Fibroblast of lung (primary cell): ENCODE data around the gene ARID1B. TPM values are rescaled to one million over a fixed set of nuclear protein-coding genes. Genes with fewer than 3 reads are reported as not detected.

Source experiments
- DNase-seq, 2 donors: peaks; one replicate each; pipeline versions ENCODE4 v3.0.0 to v3.0.0-alpha.2; 2010; ENCODE audit warnings: low read depth in 2 of 2
- H2AFZ ChIP-seq: 2 replicates; pipeline ENCODE4 v1.5.1; 2012; ENCODE audit warnings: low read length, control low read depth, inconsistent platforms
- H3K27ac ChIP-seq: 2 replicates; pipeline ENCODE4 v1.5.1; 2011; ENCODE audit warnings: low read length, control low read depth; ENCODE audit not compliant: insufficient read depth
- H3K27me3 ChIP-seq: 2 replicates; pipeline ENCODE4 v1.5.1; 2011; ENCODE audit warnings: mild to moderate bottlenecking, low read length; ENCODE audit not compliant: control insufficient read depth, insufficient read depth
- H3K36me3 ChIP-seq: 2 replicates; pipeline ENCODE4 v1.5.1; 2011; ENCODE audit warnings: low read length; ENCODE audit not compliant: control insufficient read depth, insufficient read depth
- H3K4me1 ChIP-seq: 2 replicates; pipeline ENCODE4 v1.5.1; 2011; ENCODE audit warnings: low read length; ENCODE audit not compliant: control insufficient read depth, insufficient read depth; ENCODE audit errors: extremely low read depth
- H3K4me2 ChIP-seq: 2 replicates; pipeline ENCODE4 v1.5.1; 2011; ENCODE audit warnings: low read length, control low read depth; ENCODE audit not compliant: insufficient read depth; ENCODE audit errors: extremely low read depth
- H3K4me3 ChIP-seq, 4 experiments: fragments of 200-600 bp in 1 of 4; sonication (generic) in 1 of 4; replicated peaks in 1 of 4; 2 replicates each; pipeline ENCODE4 v1.5.1; 2011 to 2016; ENCODE audit warnings: low read length in 4 of 4, low read depth in 3 of 4, mild to moderate bottlenecking in 3 of 4, control low read depth in 2 of 4, inconsistent platforms in 1 of 4, mixed read lengths in 1 of 4; ENCODE audit not compliant: insufficient read depth in 1 of 4; ENCODE audit errors: control extremely low read depth in 1 of 4
- H3K79me2 ChIP-seq: 2 replicates; pipeline ENCODE4 v1.5.1; 2012; ENCODE audit warnings: mild to moderate bottlenecking, low read length, inconsistent platforms; ENCODE audit not compliant: control insufficient read depth, insufficient read depth
- H3K9ac ChIP-seq: 2 replicates; pipeline ENCODE4 v1.5.1; 2011; ENCODE audit warnings: mild to moderate bottlenecking, low read length, control low read depth; ENCODE audit not compliant: insufficient read depth
- H3K9me3 ChIP-seq: 2 replicates; pipeline ENCODE4 v1.5.1; 2012; ENCODE audit warnings: low read depth, low read length; ENCODE audit not compliant: control insufficient read depth, insufficient read depth
- H4K20me1 ChIP-seq: 2 replicates; pipeline ENCODE4 v1.5.1; 2011; ENCODE audit warnings: low read length; ENCODE audit not compliant: control insufficient read depth, insufficient read depth; ENCODE audit errors: extremely low read depth
- EZH2 ChIP-seq: IDR thresholded peaks from 2 replicates; pipeline ENCODE4 v1.5.1; 2012; ENCODE audit warnings: low read length, control low read depth, mild to moderate bottlenecking; ENCODE audit errors: missing control alignments
- polyA plus RNA-seq, 2 donors: library from polyadenylated mRNA; depleted of rRNA in 1 of 2; stranded (reverse) in 1 of 2; unstranded in 1 of 2; fragments of >200 nt; gene quantifications; 2 replicates each; pipeline ENCODE4 v1.2.1, GENCODE V29; 2011 to 2012; ENCODE audit warnings: missing spikeins in 1 of 2
- total RNA-seq: library from RNA; depleted of rRNA; stranded (reverse); fragments of >200 nt; gene quantifications from 2 replicates; pipeline ENCODE4 v1.2.1, GENCODE V29; 2014
- TF ChIP-seq, protein P1 (sequence below), 2 donors: IDR thresholded peaks in 1 of 2; conservative IDR thresholded peaks in 1 of 2; 1 replicate in 1 of 2; 2 replicates in 1 of 2; pipeline ENCODE4 v1.5.1; 2011 to 2012; ENCODE audit warnings: low read length in 2 of 2, control low read depth in 1 of 2, inconsistent platforms in 1 of 2, low read depth in 1 of 2, mild to moderate bottlenecking in 1 of 2

The ARID1B gene
- total and polyA plus RNA-seq, 2 donors (not counting 1 experiment from before 2014, with no cell fraction given), result 15.4 to 41.9 TPM

DNA sequence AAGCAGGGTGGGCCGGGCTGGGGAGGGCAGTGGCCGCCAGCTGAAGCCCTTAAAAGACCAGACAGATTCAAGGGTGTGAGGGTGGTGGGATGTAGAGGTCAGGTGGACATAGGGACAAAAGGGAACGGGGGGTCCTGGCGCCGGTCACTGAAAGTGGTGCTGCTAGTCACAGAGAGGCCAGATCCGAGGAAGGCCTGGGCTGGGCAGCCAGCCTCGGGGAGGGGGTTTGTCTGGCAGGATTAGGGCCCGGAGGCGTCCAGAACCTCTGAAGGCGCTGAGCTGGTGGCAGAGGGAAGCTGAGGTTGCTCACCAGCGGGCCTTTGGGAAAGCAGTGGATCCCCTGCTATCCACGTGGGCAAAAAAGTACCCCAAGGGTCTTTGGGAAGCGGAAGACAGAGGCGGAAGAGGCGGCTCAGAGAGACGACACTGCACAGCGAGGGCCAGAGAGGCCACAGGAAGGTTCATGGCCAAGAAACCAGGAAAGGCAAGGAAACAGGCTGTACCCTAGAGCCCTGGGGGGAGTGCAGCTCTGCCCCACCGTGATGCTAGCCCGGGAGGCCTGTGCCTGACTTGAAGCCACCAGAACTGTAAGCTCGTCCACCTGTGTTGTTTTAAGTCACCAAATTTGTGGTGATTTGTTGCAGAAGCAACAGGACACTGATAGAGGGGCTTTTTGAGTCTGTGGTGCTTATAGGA lies 440.2 kb downstream of the ARID1B start:
- Histone ChIP-seq H3K27ac (no peak overlapping the region), H4K20me1 (no peaks in the 10 kb centered on the region), H3K36me3 (no peaks in the 10 kb centered on the region), H3K9ac (no peak overlapping the region), H3K27me3 (no peaks in the 10 kb centered on the region), H3K79me2 (no peaks in the 10 kb centered on the region), H2AFZ (no peak overlapping the region), H3K4me1 (peaks cover 2% of the 10 kb centered on the region), H3K9me3 (no peaks in the 10 kb centered on the region), H3K4me2 (no peak overlapping the region), H3K4me3 (no peak overlapping the region)
- DNase-seq, result no peak
- no peak for TF ChIP-seq EZH2
- TF ChIP-seq, protein P1, sequence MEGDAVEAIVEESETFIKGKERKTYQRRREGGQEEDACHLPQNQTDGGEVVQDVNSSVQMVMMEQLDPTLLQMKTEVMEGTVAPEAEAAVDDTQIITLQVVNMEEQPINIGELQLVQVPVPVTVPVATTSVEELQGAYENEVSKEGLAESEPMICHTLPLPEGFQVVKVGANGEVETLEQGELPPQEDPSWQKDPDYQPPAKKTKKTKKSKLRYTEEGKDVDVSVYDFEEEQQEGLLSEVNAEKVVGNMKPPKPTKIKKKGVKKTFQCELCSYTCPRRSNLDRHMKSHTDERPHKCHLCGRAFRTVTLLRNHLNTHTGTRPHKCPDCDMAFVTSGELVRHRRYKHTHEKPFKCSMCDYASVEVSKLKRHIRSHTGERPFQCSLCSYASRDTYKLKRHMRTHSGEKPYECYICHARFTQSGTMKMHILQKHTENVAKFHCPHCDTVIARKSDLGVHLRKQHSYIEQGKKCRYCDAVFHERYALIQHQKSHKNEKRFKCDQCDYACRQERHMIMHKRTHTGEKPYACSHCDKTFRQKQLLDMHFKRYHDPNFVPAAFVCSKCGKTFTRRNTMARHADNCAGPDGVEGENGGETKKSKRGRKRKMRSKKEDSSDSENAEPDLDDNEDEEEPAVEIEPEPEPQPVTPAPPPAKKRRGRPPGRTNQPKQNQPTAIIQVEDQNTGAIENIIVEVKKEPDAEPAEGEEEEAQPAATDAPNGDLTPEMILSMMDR (conservative IDR thresholded peaks at IDR 0.05 in 1 of 2, IDR thresholded peaks at IDR 0.05 in 1 of 2; ENCODE audit: low read depth in 1 of 2, low read length in 2 of 2), result no peak

GRCh38 chr6:157217894-157218370 lies 440.8 kb downstream of the ARID1B start:
- no peak for DNase-seq
- H3K9me3 ChIP-seq, result no peaks in the 10 kb centered on the region
- H3K27me3 ChIP-seq, result no peaks in the 10 kb centered on the region
- H2AFZ ChIP-seq, result no peak overlapping the region
- H3K4me2 ChIP-seq, result no peak overlapping the region
- H3K9ac ChIP-seq, result no peak overlapping the region
- H3K4me3 ChIP-seq, result no peak overlapping the region
- H3K4me1 ChIP-seq, result peaks cover 2% of the 10 kb centered on the region
- TF ChIP-seq, protein P1 (conservative IDR thresholded peaks at IDR 0.05 in 1 of 2, IDR thresholded peaks at IDR 0.05 in 1 of 2; ENCODE audit: low read depth in 1 of 2, low read length in 2 of 2), result no peak
- no peak for TF ChIP-seq EZH2
- no peaks in the 10 kb centered on the region for H4K20me1 ChIP-seq
- no peaks in the 10 kb centered on the region for H3K79me2 ChIP-seq
- H3K27ac ChIP-seq, result no peak overlapping the region
- no peaks in the 10 kb centered on the region for H3K36me3 ChIP-seq

GRCh38 chr6:157218371-157219198 lies 441.4 kb downstream of the ARID1B start:
- Histone ChIP-seq H3K9me3 (no peaks in the 10 kb centered on the region), H3K9ac (no peak overlapping the region), H3K4me3 (no peak overlapping the region), H3K79me2 (no peaks in the 10 kb centered on the region), H3K36me3 (no peaks in the 10 kb centered on the region), H2AFZ (no peak overlapping the region), H3K27ac (no peak overlapping the region), H4K20me1 (no peaks in the 10 kb centered on the region), H3K4me1 (peaks cover 2% of the 10 kb centered on the region), H3K27me3 (no peaks in the 10 kb centered on the region), H3K4me2 (no peak overlapping the region)
- DNase-seq, result no peak
- TF ChIP-seq EZH2, result no peak
- TF ChIP-seq, protein P1 (conservative IDR thresholded peaks at IDR 0.05 in 1 of 2, IDR thresholded peaks at IDR 0.05 in 1 of 2; ENCODE audit: low read depth in 1 of 2, low read length in 2 of 2), result no peak
